Aorta (tissue), 4 donors: Measurements from ENCODE around the gene NUDT13. TPM values are rescaled to one million over a fixed set of nuclear protein-coding genes. Genes with fewer than 3 reads are reported as not detected.

Experiments
- polyA plus RNA-seq, 2 donors: library from polyadenylated mRNA; stranded (reverse); fragments of 200-250 nt; gene quantifications; one replicate each; pipeline ENCODE4 v1.2.3, GENCODE V29; 2013
- total RNA-seq, 2 donors: library from RNA; stranded (reverse); fragmentation: NEBNext Ultra II Directional; extraction: Animal tissue kit (Norgen Biotek cat#: 25700); gene quantifications; one replicate each; pipeline ENCODE4 v1.2.1, GENCODE V29; 2021
- donor health status: healthy with polysubstance abuse.
- donor health status: Bipolar disorder and iron deficiency.
- donor health status: DM: no; HTN: no; CAD: no.
- donor health status: DM: yes; HTN: yes; CAD: no.

Gene NUDT13
- total and polyA plus RNA-seq, 4 donors, result 1.1 to 3.6 (median 2.1) TPM

Other genes starting within 250 kb of the NUDT13 start
- under 1 TPM; 0.15 to 0.23 TPM for gene OIT3, start 216.7 kb upstream of the NUDT13 start, total RNA-seq
- gene OIT3, start 216.7 kb upstream of the NUDT13 start, polyA plus RNA-seq, result not detected
- gene PLA2G12B, start 155.6 kb upstream of the NUDT13 start, total RNA-seq, result not detected
- gene PLA2G12B, start 155.6 kb upstream of the NUDT13 start, polyA plus RNA-seq, result 1 to 10 TPM in 1 of 2 donors, not detected in 1; 4.4 TPM
- gene P4HA1, start 13.6 kb upstream of the NUDT13 start, total RNA-seq, result 10 to 100 TPM; 43.5 to 72.5 TPM
- gene P4HA1, start 13.6 kb upstream of the NUDT13 start, polyA plus RNA-seq, result 10 to 100 TPM; 10.6 to 13.8 TPM
- gene ECD, start 57.6 kb downstream of the NUDT13 start, total RNA-seq, result 10 to 100 TPM; 23.7 to 25.8 TPM
- 10 to 100 TPM in 1 of 2 donors, 1 to 10 TPM in 1; 9.9 to 10.8 TPM for gene ECD, start 57.6 kb downstream of the NUDT13 start, polyA plus RNA-seq
- gene FAM149B1, start 57.7 kb downstream of the NUDT13 start, total RNA-seq, result 10 to 100 TPM; 20.0 to 22.7 TPM
- gene FAM149B1, start 57.7 kb downstream of the NUDT13 start, polyA plus RNA-seq, result 10 to 100 TPM; 21.1 to 22.4 TPM
- gene DNAJC9, start 136.8 kb downstream of the NUDT13 start, total RNA-seq, result 10 to 100 TPM in 1 of 2 donors, 1 to 10 TPM in 1; 9.5 to 12.4 TPM
- 10 to 100 TPM in 1 of 2 donors, 1 to 10 TPM in 1; 8.0 to 13.5 TPM for gene DNAJC9, start 136.8 kb downstream of the NUDT13 start, polyA plus RNA-seq
- 10 to 100 TPM; 41.9 to 44.8 TPM for gene MRPS16, start 142.2 kb downstream of the NUDT13 start, total RNA-seq
- gene MRPS16, start 142.2 kb downstream of the NUDT13 start, polyA plus RNA-seq, result 10 to 100 TPM; 39.5 to 45.7 TPM
- gene CFAP70, start 248.4 kb downstream of the NUDT13 start, total RNA-seq, result 1 to 10 TPM in 1 of 2 donors, under 1 TPM in 1; 0.94 to 2.4 TPM
- gene CFAP70, start 248.4 kb downstream of the NUDT13 start, polyA plus RNA-seq, result 1 to 10 TPM in 1 of 2 donors, under 1 TPM in 1; 0.25 to 2.8 TPM